NCI-H524 (cell line): ENCODE data around the gene FAM186B.

Experiments
- DNase-seq, 2 experiments: peaks; one replicate each; lab custom pipeline; 2025; lab: John Stamatoyannopoulos, UW

FAM186B gene

GRCh38 chr12:49552014-49552413 is 53.4 kb downstream of the FAM186B start:
- peak in 1 of 2 experiments; percentile 58 for DNase-seq

GRCh38 chr12:49550693-49551252 is 54.7 kb downstream of the FAM186B start:
- DNase-seq = no peak

DNA sequence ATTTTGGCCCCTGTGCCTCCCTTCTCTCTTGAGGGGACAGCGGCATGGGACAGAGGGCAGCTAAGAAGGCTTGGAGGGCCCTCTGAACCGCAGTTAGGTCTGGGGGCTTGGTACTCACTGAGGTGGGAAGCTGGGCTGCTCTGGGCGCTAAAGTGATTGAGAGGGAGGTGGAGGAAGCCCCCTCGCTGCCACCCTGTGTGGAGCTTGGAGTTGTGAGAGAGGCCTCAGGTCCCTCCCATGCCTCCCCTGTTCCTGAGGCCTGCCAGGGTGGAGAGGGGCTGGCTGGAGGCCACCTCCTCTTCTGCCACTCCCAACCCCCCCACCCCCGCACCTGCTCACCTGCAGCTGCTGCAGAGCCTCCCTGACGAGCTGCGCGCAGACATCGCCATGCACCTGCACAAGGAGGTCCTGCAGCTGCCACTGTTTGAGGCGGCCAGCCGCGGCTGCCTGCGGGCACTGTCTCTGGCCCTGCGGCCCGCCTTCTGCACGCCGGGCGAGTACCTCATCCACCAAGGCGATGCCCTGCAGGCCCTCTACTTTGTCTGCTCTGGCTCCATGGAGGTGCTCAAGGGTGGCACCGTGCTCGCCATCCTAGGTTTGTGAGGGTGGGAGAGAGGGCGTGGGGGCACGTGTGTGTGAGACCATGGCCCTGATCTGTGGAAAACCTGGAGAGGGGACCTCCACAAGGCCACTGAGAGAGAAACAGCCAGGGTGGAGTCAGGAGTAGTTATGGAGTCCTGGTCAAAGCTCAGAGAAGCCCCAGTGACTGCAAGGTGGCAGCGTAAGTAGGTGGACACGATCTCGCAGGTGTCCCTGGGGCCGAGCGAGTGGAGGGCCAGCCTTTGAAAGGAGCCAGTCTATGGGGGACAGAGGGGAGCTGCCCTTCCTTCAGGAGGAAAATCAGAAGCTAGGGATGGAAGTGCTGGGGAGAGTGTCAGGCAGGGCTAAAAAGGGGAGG is 55.4 kb downstream of the FAM186B start:
- DNase-seq = no peak

DNA sequence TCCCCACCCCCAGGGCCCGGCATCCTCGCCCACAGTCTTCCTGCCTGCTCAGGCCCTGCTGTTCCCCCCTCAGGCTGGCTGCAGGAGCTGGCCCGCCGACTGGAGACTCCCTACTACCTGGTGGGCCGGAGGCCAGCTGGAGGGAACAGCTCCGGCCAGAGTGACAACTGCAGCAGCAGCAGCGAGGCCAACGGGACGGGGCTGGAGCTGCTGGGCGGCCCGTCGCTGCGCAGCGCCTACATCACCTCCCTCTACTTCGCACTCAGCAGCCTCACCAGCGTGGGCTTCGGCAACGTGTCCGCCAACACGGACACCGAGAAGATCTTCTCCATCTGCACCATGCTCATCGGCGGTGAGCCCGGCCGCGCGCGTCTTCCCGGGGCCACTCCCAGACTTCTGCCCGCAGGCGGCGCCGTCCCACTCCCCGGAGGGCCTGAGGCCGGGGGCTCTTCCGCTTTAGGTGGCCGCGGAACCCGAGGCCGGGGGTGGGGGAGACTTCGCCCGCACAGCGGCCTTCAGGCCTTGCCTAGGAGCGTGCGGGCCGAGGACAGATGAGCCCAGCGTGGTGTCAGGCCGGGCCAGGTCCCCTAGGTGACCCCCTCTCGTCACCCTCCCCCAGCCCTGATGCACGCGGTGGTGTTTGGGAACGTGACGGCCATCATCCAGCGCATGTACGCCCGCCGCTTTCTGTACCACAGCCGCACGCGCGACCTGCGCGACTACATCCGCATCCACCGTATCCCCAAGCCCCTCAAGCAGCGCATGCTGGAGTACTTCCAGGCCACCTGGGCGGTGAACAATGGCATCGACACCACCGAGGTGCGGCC is 56.4 kb downstream of the FAM186B start:
- no peak for DNase-seq

GRCh38 chr12:49548481-49548821 is 57.0 kb downstream of the FAM186B start:
- DNase-seq = no peak

DNA sequence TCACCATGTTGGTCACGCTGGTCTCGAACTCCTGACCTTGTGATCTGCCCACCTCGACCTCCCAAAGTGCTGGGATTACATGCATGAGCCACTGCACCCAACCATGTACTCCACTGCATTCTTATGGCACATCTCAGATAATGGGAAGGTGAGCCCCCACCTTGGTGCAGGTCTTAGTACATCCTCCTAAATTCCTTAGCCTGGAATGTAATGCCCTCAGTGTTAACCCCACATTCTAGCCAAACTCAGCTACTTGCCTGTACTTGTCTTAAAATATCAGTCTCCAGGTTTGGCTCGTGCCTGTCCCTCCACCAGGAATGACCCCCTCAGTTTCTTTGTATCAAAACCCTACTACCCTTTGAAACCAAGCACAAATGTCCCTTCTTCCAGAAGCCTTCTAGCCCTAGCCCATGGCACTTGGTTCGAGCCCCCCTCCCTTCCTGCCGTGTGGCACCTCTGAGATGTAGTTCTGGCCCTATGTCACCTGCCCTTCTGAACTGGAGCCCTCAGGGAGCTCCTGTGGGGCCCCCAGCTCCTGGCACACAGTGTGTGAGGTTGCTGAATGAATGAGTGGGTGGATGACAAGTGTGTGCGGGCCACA is 58.2 kb downstream of the FAM186B start:
- DNase-seq = no peak

DNA sequence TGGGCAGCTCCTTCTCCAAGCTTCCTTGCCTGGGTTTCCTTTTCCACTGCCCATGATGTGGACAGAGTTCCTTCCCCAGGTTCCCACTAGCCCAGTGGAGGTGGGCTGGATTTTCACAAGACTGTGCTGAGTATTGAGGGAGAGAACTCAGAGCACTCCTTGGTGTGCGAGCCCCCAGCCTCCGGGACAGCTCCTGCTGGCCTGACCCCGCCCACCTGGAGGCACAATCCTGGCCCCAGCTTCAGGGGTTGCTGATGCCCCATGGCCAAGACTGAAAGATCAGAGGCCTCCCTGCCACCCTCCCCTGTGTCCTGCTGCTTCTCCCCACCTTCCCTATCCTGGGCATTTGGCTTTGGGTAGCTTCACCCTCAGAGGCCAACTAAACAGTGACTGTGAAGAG is 59.0 kb downstream of the FAM186B start:
- DNase-seq = no peak

DNA sequence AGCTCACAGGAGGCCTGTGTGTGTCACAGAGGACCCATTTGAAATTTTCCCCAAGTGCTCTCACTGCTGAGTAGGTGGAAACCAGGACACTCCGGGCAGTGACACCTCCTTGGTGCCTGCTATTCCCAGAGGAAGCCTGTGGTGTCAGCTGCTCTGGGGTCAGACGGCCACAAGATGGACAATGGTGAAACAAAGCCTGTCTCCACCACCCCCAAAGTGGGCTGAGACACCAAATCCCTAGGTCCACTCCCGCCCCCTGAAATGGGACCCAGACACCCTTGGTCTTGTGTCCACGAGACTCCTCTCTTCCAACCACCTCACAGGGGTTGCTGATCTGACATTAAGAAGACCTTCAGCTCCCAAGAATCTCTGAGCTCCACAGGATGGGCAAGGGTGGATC is 59.6 kb downstream of the FAM186B start:
- DNase-seq = no peak

DNA sequence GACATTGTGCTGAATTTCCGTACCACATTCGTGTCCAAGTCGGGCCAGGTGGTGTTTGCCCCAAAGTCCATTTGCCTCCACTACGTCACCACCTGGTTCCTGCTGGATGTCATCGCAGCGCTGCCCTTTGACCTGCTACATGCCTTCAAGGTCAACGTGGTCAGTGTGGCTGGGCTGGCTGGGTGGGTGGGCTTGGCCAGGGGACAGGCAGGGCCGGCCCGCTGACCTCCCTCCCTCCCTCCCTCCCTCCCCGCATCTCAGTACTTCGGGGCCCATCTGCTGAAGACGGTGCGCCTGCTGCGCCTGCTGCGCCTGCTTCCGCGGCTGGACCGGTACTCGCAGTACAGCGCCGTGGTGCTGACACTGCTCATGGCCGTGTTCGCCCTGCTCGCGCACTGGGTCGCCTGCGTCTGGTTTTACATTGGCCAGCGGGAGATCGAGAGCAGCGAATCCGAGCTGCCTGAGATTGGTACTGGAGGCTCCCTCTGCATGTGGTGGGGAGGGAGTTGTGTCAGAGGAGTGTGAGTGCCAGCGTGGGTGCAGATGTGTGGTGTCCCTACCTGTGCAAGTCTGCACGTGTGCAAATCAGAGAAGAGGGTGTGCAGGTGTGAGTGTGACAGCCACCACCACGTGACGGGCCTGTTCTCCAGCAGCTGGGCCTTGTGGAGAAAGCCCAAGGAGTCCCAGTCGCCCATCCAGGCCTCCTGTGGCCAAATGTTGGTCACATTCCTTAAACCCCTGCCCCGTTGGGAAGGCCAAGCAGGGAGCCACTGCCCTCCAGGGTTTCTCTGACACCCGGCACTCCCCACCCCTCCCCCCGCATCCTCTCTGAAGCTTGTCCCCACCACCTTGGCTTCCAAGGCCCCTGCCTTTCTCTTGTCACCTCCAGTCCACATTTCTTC is 61.3 kb downstream of the FAM186B start:
- DNase-seq = no peak

DNA sequence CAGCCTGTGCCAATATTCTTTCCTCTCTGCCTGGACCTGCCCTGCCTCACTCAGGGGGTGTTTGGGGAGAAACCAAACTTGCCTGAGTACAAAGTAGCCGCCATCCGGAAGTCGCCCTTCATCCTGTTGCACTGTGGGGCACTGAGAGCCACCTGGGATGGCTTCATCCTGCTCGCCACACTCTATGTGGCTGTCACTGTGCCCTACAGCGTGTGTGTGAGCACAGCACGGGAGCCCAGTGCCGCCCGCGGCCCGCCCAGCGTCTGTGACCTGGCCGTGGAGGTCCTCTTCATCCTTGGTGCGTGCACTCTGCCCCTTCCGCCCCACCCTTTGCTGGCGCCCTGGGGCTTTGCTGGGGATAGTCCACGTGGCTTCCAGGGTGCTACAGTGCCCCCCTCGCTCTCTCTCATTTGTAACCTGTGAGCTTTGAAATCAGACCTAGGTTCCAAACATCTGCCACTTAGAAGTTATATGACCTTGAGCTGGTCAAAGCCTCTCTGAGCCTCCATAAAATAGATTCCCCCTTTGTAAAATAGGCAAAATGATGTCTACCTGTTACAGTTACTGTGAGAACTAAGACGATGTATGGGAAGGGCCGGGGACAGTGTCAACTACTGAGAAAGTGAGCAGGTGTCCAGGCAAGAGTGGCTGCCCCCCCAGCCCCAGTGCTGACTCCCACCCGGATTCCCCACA is 62.1 kb downstream of the FAM186B start:
- DNase-seq = peak in 1 of 2 experiments; percentile 16

GRCh38 chr12:49542592-49543160 is 62.8 kb downstream of the FAM186B start:
- DNase-seq = no peak

- no peak for DNase-seq
Observed at GRCh38 chr12:49541911-49542505, 63.4 kb downstream of the FAM186B start.

GRCh38 chr12:49541140-49541861 is 64.1 kb downstream of the FAM186B start:
- no peak for DNase-seq

DNA sequence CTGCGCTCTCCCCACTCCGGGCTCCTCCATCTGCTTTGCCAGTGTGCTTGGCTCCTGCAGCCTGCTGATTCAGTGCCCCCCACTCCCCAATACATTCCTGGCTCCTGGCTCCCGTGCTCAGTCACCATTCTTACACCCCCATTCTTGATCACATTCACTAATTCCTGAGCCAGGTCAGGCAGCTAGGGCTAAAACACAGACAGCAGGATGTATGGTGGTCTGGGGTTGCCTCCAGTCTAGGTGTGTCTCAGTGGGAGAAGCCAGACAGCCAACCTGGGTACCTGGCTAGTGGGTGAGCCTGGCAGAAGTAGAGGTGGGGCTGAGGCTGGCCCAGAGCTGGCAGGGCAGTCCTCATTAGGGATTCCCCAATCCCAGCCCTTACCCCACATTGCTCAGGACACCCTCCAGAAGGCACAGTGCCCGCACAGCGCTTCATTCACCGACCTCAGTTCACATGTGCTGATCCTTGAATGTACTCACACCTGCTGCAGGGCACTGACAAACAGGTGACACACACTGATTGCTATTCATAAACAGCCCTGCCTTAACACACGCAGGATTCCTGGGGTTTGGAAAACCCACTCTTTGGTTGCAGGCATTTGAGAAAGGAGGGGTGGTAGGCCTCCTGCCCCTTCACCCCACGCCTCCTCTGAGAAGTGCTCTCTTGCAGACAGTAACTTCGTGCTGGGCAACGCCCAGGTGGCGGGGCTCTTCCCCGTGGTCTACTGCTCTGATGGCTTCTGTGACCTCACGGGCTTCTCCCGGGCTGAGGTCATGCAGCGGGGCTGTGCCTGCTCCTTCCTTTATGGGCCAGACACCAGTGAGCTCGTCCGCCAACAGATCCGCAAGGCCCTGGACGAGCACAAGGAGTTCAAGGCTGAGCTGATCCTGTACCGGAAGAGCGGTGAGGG is 65.0 kb downstream of the FAM186B start:
- peak in 1 of 2 experiments; percentile 13 for DNase-seq

DNA sequence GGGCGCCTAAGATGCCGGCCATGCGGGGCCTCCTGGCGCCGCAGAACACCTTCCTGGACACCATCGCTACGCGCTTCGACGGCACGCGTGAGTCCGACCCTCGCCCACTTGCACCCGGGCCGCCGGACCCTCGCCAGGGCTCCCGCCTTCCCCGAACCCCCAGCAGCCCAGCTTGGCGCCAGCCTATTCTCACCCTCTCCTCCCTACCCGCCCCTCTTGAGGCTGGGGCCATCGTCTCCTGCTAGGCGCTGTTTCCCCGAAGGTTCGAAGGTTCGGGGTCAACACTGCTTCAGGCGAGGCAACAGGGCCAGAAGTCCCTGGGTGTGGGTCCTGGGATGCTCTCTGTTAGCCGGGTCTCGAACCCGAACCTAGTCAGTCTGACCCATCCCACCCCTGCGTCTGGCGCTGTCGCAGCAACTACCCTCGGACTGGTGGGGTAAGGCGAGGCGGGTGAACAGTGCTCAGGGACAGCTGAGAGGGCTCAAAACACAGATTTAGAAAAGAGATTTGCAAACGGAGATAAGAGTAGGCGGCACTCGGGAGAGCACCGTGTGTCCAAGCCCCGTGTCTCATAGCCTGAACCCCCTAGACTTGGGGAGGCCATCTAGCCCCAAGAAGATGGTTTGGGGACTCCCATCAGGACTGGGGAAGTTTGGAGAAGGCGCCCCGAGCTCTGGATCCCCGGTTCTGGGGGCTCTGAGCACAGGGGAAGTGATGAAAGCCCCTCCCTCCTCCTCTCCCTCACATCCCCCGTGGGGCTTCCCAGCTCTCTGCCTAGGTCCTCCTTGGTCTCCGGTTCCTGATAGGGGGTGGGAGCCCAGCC is 65.8 kb downstream of the FAM186B start:
- peak in 1 of 2 experiments; percentile 29 for DNase-seq

- DNase-seq = peak; percentile 82 to 92
Observed at GRCh38 chr12:49538510-49539403, 66.7 kb downstream of the FAM186B start, which contains the start of gene KCNH3. Gene KCNH3 (plus strand): TSS chr12:49539030. CDS start chr12:49539417, 387 bp downstream.
